DMS114 treated with DMSO at 0.1 percent for 48 hours (cell line): ENCODE measurements around the gene CEP250.
"Not testable (repeated sequence)": the region's sequence is repeated elsewhere in the genome, so short reads cannot be mapped to it uniquely, and the experiment has no call there.

Source experiments
- DNase-seq: peaks from one replicate; lab custom pipeline; 2025; ENCODE audit not compliant: unreplicated experiment; lab: John Stamatoyannopoulos, UW

Gene CEP250

DNA sequence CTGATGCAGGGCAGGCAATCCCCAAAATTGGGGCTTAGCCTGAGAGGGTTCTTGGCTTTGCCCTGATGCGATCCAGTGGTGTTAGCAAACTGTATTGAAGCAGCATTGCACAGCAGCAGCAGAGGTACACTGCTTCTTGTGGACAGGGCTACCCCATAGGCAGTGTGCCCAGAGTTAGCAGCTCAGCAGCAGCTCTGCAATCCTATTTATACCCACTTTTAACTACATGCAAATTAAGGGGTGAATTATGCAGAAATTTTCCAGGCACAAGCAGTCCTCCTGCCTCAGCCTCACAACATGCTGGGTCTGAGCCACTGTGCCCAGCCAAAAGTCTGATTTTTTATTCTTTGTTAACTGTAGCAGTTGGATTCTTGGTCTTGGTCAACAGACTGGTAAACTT is 70.2 kb downstream of the CEP250 start:
- DNase-seq = no peak

DNA sequence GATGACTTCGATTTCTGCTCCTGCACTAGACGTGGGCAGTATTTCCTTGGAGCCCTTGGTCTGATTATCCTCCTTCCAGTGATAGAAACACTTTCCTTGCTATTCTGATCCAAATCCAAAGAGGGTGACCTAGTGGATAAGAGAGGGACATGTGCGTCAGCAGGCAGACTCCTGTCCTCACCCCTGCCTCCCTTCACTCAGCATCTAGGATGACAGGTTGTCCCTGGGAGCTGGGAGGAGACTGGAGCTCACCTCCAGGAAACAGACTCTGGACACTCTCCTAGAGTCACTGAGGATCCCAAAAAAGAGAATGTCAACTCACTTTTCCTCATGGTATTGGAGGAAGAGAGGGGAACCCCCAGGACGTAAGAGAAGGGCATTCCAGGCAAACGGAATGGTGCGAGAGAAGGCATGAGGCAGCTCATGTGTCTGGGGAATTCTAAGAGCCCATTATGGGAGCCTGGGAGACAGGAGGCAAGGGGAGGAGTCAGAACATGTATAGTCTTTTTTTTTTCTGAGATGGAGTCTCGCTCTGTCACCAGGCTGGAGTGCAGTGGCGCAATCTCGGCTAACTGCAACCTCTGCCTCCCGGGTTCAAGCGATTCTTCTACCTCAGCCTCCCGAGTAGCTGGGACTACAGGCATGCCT is 71.8 kb downstream of the CEP250 start:
- no peak for DNase-seq

DNA sequence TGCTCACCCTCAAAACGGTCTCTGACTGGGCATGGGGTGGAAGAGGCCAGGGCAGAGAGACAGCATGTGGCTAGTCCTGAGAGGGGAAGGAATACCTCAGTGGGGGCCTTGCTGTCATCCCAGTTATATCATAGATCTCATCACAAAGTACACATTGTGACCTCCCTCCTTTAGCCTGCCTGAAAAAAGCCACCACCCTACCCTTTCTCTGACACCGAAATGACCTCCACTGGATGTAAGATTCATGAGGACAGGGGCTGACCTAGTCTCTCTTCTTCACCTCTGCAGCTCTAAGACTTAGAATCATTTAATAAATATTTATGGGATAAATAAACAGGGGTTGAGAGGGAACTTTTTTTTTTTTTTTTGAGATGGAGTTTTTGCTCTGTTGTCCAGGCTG is 74.2 kb downstream of the CEP250 start, which contains the start of gene C20orf173:
Gene C20orf173, minus strand, starts transcription at position 101 of the 400 bp plus-strand sequence. CDS start 279 bp downstream, outside the sequence.
- DNase-seq = no peak

DNA sequence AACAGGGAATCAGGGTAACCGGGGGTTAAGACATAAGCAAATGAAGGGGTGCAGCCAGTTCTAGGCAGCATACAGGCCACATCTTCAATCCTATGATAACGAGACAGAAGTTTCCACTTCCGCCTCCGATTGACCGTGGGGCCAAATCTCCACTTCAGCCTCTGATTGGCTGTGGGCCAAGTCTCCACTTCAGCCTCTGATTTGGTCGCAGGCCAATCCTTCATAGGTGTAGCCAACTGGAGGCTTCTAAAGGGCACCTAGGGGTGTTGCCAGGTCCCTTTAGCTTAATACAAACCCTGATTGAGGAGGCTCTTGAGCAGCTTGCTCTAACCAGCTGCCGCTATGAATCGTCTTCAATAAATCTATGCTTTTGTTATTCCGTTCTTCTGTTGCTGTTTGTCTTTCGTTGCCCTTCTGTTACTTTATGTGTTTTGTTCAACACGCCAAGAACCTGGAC is 84.4 kb downstream of the CEP250 start:
- no peak for DNase-seq

GRCh38 chr20:35541118-35541782 is 85.9 kb downstream of the CEP250 start:
- no peak for DNase-seq

DNA sequence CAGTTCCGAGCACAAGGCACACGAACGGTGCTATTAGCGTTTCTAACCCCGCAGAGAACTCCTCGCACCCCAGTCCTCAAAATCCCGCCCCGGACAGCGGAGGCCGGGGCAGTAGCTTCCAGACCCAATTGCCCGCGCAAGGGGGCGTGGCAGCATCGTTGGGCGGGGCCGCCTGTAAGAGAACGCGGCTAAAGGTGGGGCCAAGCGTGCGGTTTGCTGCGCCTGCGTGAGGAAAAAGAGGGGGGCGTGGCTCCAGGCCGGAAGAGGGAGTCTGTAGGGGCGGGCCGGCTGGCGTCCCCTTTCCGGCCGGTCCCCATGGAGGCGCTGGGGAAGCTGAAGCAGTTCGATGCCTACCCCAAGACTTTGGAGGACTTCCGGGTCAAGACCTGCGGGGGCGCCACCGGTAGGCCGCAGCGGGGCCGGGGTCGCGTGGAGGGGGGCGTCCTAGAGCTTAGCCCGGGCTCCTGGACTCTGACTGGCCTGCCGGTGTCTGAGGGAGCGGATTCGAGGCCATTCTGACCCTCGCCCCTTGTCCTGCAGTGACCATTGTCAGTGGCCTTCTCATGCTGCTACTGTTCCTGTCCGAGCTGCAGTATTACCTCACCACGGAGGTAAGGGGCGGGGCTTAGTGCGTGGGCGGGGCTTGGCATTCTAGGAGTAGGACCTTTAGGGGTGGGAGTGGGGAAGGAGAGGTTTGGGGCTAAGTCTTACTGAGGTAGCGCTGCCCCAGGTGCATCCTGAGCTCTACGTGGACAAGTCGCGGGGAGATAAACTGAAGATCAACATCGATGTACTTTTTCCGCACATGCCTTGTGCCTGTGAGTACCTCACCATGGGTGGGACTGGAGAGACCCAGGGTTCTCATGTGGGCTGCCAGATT is 86.6 kb downstream of the CEP250 start, which contains the start of gene ERGIC3:
Gene ERGIC3, plus strand, starts transcription at position 296 of the 880 bp plus-strand sequence. Its CDS starts 20 bp downstream, at position 316.
- peak; percentile 90 for DNase-seq

GRCh38 chr20:35542990-35543389 is 87.6 kb downstream of the CEP250 start:
- no peak for DNase-seq

DNA sequence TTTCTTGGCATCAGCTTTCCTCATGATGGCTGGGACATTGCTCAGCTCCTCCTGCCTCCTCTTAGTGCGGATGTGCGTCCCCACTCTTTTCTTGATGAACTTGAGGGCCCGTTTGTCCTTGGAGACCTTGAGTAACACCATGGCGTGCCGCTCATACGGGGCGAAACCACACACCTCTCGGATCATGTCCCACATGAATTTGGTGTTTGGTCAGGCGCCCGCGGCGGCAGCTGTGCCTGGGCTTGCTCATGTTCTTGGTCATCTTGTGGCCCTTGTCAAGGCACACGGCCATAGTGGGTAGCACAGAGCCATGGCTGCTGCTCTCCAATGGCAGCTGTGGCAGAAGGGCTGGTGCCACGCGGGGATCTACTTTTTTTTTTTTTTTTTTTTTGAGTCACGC is 89.0 kb downstream of the CEP250 start:
- DNase-seq = no peak

GRCh38 chr20:35544941-35545340 is 89.5 kb downstream of the CEP250 start:
- not testable (repeated sequence) for DNase-seq

- no peak for DNase-seq
Measured at GRCh38 chr20:35546127-35546526, 90.7 kb downstream of the CEP250 start.

GRCh38 chr20:35547329-35547728 is 91.9 kb downstream of the CEP250 start:
- no peak for DNase-seq

- no peak for DNase-seq
Measured at GRCh38 chr20:35551503-35551902, 96.1 kb downstream of the CEP250 start.

DNA sequence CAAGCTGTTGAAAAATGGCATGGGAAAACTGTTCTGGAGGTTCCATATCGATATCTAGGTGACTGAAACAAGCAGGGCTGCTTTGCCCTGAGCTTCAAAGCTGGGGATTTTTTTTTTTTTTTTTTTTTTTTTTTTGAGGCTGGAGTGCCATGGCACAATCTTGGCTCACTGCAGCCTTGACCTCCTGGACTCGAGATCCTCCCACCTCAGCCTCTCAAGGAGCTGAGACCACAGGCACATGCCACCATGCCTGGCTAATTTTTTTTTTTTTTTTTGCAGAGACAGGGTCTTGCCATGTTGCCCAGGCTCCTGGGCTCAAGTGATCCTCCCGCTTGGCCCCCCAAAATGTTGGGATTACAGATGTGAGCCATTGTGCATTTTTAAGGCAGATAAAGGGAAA is 97.5 kb downstream of the CEP250 start:
- no peak for DNase-seq

- not testable (repeated sequence) for DNase-seq
Measured at GRCh38 chr20:35555461-35555860, 100.1 kb downstream of the CEP250 start.

GRCh38 chr20:35555951-35556645 is 100.7 kb downstream of the CEP250 start:
- DNase-seq = no peak

GRCh38 chr20:35556871-35557270 is 101.5 kb downstream of the CEP250 start:
- DNase-seq = no peak

DNA sequence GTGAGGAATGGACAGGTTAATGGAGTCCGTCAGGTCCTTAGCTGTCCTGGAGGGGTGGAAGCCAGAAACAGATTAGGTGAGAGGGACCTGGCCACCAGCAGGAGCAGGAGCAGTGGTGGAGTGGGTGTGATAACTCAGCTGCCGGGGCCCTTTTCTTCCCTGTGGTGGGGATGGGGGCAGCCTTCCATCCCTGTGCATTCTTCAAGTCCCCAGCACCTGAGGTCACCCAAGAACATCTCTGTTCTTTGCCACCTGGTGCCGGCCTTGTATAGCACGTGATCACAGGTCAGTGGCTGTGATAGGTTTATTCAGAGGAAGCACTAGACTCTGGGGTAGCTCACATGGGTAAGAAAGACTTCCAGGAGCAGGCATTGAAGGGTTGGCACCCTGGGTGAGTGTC is 103.1 kb downstream of the CEP250 start:
- no peak for DNase-seq

DNA sequence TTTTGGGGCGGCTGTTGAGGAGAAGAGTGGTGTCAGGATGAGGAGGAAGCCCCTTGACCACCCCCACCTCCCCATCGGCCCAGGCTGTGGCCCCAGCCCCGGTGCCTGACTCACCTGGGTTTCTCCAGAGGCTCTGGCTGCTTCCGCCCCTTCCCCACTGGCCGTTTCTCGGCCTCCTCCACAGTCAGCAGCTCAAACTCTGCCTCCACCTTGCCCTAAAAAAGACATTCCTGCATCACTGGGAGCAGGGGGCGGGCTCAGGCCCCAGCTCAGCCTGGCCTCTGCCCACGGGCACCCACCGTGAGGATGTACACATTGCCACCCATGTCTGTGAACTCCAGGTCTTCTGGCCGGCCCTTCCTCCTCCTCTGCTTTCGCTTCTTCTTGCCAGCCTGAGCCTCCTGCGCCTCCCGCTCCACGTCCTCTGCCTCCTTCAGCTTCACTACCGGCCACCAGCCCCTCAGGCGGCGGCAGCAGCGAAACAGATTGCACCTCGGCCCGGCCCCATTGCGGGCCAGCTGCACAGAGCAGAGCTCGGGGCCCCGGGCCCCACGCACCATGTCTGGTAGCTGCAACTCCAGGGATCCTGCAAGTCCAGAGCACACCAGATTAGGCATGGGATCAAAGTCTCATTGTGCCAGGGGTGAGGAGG is 103.8 kb downstream of the CEP250 start:
- no peak for DNase-seq

DNA sequence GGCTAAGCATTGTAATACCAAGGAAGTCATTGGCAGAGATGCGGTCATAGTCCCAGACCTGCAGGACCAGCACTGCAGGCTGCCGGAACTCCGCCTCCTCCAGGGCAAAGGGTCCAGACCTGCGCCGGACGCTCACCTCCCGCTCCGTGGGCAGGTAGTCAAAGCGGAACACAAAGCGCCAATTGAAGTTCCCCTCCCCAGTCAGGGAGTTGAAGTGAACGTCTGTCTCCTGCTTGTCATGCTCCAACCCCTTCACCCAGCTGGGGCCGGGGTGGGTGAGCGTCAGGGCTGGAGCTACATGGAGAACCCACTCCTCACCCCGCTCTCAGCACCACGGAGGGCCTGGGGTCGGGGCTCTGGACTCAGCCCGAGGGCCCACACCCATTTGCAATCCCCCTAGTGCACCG is 104.7 kb downstream of the CEP250 start:
- DNase-seq = no peak

GRCh38 chr20:35560541-35560940 is 105.1 kb downstream of the CEP250 start:
- no peak for DNase-seq
